ENCODE measurements around the gene XRCC3.

Gene XRCC3

GRCh38 chr14:103753774-103754173, 38.5 kb upstream of the XRCC3 start:
- TF ChIP-seq ZNF157 (tag by site-specific recombination; IDR thresholded peaks at IDR 0.05) (peak; percentile 83), ZNF266 (tag by site-specific recombination; IDR thresholded peaks at IDR 0.05; ENCODE audit: low read depth) (no peak)
- ChIA-PET CTCF (interaction anchor here (0.9 kb wide), 1 partner anchor 147 kb away, joined by 4 read pairs; no protein-coding TSS in a partner anchor), POLR2A (no interaction called here)
- no peak overlapping the region for H3K4me3 ChIP-seq (ENCODE audit: low read depth, low read length)
- no peaks in the 10 kb centered on the region for H3K9me3 ChIP-seq (ENCODE audit: control insufficient read depth, insufficient read depth, low read depth, low read length)
- H3K36me3 ChIP-seq (ENCODE audit: control insufficient read depth in 2 of 2, insufficient read depth in 1 of 2, low read length in 2 of 2) = peaks cover 5 to 22% of the 10 kb centered on the region in 2 experiments
- H3K27ac ChIP-seq (ENCODE audit: extremely low read depth, low read depth, low read length) = no peak overlapping the region
- H3K4me1 ChIP-seq (ENCODE audit: control insufficient read depth, insufficient read depth, low read length) = no peaks in the 10 kb centered on the region; the same call in 1 of the 2 replicates

GRCh38 chr14:103749860-103750259, 34.6 kb upstream of the XRCC3 start:
- Histone ChIP-seq H3K4me3 (ENCODE audit: low read depth, low read length) (no peak overlapping the region), H3K27ac (ENCODE audit: extremely low read depth, low read depth, low read length) (no peak overlapping the region), H3K36me3 (ENCODE audit: control insufficient read depth in 2 of 2, insufficient read depth in 1 of 2, low read length in 2 of 2) (peaks cover 5 to 53% of the 10 kb centered on the region in 2 experiments), H3K4me1 (ENCODE audit: control insufficient read depth, insufficient read depth, low read length) (no peaks in the 10 kb centered on the region), H3K9me3 (ENCODE audit: control insufficient read depth, insufficient read depth, low read depth, low read length) (no peaks in the 10 kb centered on the region)
- ChIA-PET POLR2A (no interaction called here), CTCF (no interaction called here)
- TF ChIP-seq ZBTB11 (tag by site-specific recombination; conservative IDR thresholded peaks at IDR 0.05; ENCODE audit: low read depth) (no peak), ZNF133 (tag by site-specific recombination; IDR thresholded peaks at IDR 0.05) (no peak), ZNF248 (tag by site-specific recombination; IDR thresholded peaks at IDR 0.05) (no peak), ZNF707 (tag by site-specific recombination; IDR thresholded peaks at IDR 0.05) (no peak), ZNF629 (tag by site-specific recombination; IDR thresholded peaks at IDR 0.05) (no peak), ZNF626 (tag by site-specific recombination; IDR thresholded peaks at IDR 0.05) (no peak), ZNF26 (tag by site-specific recombination; IDR thresholded peaks at IDR 0.05) (no peak), HOXC10 (CRISPR knock-in tag; IDR thresholded peaks at IDR 0.05) (no peak), KLF17 (tag by site-specific recombination; IDR thresholded peaks at IDR 0.05) (no peak), ELK4 (IDR thresholded peaks at IDR 0.05; ENCODE audit: borderline replicate concordance, low read depth, low read length) (no peak), ZNF324 (tag by site-specific recombination; IDR thresholded peaks at IDR 0.05) (no peak), ZBTB8A (tag by site-specific recombination; IDR thresholded peaks at IDR 0.05) (no peak), ZNF514 (tag by site-specific recombination; IDR thresholded peaks at IDR 0.05) (no peak), ZBTB10 (tag by site-specific recombination; IDR thresholded peaks at IDR 0.05) (no peak), ZIC2 (tag by site-specific recombination; IDR thresholded peaks at IDR 0.05) (no peak), GLI2 (tag by site-specific recombination; IDR thresholded peaks at IDR 0.05; ENCODE audit: borderline replicate concordance, low read depth) (no peak), ZNF48 (tag by site-specific recombination; IDR thresholded peaks at IDR 0.05) (no peak)

Measured in HEK293 (cell line).